WERI-Rb-1 (cell line): Measurements from ENCODE around the gene EDA2R.

Experiments
- DNase-seq: peaks from one replicate; pipeline ENCODE4 v3.0.0-alpha.2; 2020
- H3K27ac ChIP-seq: fragments of 250-450 bp; sonication (Bioruptor Pico); 2 replicates; pipeline ENCODE4 v1.5.1; 2020; ENCODE audit warnings: mild to moderate bottlenecking, moderate library complexity
- H3K27me3 ChIP-seq: fragments of 250-450 bp; sonication (Bioruptor Pico); 2 replicates; pipeline ENCODE4 v1.5.1; 2021; ENCODE audit warnings: mild to moderate bottlenecking, low read depth, moderate library complexity; ENCODE audit not compliant: insufficient read depth, severe bottlenecking
- H3K36me3 ChIP-seq: fragments of 250-450 bp; sonication (Bioruptor Pico); 2 replicates; pipeline ENCODE4 v1.5.1; 2020; ENCODE audit warnings: mild to moderate bottlenecking, moderate library complexity
- H3K4me3 ChIP-seq: 2 replicates; pipeline ENCODE4 v1.5.1; 2011; ENCODE audit warnings: low read depth, mild to moderate bottlenecking, control low read depth, low read length
- H3K9me3 ChIP-seq: fragments of 250-450 bp; sonication (Bioruptor Pico); 2 replicates; pipeline ENCODE4 v1.5.1; 2021; ENCODE audit warnings: mild to moderate bottlenecking, moderate library complexity; ENCODE audit not compliant: severe bottlenecking
- TF ChIP-seq, protein P1 (sequence below): IDR thresholded peaks from 2 replicates; pipeline ENCODE4 v1.5.1; 2011; ENCODE audit warnings: low read depth, mild to moderate bottlenecking, control low read depth, inconsistent platforms, low read length

EDA2R gene, protein sequence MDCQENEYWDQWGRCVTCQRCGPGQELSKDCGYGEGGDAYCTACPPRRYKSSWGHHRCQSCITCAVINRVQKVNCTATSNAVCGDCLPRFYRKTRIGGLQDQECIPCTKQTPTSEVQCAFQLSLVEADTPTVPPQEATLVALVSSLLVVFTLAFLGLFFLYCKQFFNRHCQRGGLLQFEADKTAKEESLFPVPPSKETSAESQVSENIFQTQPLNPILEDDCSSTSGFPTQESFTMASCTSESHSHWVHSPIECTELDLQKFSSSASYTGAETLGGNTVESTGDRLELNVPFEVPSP

DNA sequence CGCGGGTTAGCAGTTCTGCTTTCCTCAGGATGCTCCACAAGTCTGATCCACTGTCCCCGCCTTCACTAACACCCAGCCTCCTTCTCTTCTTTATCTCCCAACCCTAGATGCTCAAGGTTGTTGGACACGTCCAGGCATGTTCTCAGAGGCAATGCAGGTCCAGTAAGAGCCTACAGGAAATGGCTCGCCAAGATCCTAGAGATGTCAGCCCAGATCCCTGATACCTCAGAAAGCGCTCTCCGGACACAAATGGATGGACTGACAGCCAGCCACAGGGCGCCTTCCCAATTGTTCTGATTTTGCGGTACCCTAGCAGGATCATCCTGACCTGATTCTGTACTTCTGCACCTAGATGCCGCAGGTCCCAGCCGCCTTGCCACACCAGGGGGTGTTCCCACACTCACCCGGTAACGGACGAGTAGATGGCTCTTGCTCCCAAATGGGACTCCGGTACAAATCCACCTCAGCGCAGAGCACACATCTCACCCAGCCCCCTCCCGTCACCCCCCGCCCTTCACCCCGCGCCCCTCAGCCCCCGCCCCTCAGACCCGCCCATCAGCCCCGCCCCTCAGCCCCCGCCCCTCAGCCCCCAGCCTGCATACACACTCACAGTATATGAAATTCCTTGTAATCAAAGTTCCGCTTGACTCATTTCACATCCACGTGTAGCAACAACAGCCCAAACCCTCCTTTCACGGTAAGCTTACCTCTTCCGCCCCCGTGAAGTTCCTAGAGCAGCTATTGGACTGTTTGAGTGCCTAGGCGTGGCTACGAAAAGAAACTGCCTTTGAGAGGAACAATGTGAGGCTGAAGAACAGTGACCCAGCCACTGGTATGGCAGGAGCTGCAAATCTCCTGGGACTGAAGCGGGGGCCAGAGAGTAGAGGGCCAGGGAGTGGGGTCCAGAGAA is at the start of gene EDA2R:
TSS of gene EDA2R (minus strand) at position 488 of the 910 bp plus-strand sequence. CDS start 23,058 bp downstream, outside the sequence.
- Histone ChIP-seq H3K9me3 (no peaks in the 10 kb centered on the region), H3K27me3 (no peaks in the 10 kb centered on the region), H3K27ac (peak within 1 kb of the TSS; percentile 87), H3K36me3 (no peaks in the 10 kb centered on the region), H3K4me3 (peak within 1 kb of the TSS; percentile 68)
- TF ChIP-seq, protein P1, sequence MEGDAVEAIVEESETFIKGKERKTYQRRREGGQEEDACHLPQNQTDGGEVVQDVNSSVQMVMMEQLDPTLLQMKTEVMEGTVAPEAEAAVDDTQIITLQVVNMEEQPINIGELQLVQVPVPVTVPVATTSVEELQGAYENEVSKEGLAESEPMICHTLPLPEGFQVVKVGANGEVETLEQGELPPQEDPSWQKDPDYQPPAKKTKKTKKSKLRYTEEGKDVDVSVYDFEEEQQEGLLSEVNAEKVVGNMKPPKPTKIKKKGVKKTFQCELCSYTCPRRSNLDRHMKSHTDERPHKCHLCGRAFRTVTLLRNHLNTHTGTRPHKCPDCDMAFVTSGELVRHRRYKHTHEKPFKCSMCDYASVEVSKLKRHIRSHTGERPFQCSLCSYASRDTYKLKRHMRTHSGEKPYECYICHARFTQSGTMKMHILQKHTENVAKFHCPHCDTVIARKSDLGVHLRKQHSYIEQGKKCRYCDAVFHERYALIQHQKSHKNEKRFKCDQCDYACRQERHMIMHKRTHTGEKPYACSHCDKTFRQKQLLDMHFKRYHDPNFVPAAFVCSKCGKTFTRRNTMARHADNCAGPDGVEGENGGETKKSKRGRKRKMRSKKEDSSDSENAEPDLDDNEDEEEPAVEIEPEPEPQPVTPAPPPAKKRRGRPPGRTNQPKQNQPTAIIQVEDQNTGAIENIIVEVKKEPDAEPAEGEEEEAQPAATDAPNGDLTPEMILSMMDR, result no peak
- peak; percentile 62 for DNase-seq

DNA sequence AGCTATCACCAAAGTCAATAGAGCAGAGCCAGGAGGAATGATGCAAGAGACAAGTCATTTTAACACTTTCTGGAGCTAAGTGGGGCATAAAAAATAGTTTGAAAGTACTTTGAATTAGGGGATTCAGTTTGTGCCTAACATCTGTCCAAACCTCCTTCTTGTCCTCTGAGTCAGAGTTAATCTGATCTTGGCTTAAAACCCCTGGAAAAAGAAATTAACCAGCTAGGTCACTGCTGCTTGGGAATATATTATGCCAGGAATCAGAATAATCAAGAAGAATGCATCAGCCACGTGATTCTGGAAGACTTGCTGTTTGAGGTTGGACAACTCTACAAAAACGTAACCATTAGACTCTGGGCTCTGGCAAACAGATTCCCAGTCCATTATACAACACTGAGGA is 45.3 kb upstream of the EDA2R start:
- H3K9me3 ChIP-seq, result no peaks in the 10 kb centered on the region
- H3K27me3 ChIP-seq, result peaks cover 6% of the 10 kb centered on the region
- no peak overlapping the region for H3K27ac ChIP-seq
- TF ChIP-seq, protein P1, result no peak
- no peak for DNase-seq
- H3K4me3 ChIP-seq, result no peak overlapping the region
- H3K36me3 ChIP-seq, result no peaks in the 10 kb centered on the region

DNA sequence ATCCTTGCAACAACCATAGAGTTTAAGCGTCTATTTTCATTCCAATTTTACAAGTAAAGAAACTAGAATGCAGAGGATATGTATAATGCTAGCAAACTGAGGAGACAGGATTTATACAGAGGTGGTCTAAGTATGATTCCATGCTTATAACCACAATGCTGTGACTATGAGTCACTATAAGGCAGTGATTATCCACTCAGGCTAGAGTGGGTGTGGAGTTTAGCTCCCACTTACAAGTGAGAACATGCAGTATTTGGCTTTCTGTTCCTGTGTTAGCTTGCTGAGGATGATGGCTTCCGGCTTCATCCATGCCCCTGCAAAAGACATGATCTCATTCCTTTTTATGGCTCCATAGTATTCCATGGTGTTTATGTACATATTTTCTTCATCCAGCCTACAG is 41.6 kb upstream of the EDA2R start:
- H3K4me3 ChIP-seq, result no peak overlapping the region
- TF ChIP-seq, protein P1, result no peak
- no peak overlapping the region for H3K27ac ChIP-seq
- no peaks in the 10 kb centered on the region for H3K9me3 ChIP-seq
- peaks cover 8% of the 10 kb centered on the region for H3K27me3 ChIP-seq
- H3K36me3 ChIP-seq, result no peaks in the 10 kb centered on the region
- DNase-seq, result no peak

DNA sequence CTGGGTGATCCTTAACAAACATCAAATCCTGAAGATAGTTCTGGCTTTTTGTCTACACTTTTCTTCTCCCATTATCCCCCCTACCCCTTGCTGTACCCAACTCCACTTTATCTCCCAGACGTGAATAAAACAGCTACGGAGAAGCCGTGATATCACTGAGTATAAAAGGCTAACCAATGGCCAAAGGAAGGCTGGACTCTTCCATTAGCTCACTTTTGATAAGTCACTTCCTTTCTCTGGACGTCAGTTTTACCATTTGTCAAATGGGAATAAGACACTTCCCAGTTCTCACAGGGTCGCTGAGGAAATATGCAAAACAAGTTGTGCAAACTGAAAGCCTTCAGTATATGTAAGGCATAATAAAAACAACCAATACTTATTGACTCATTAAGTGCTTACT is 38.6 kb upstream of the EDA2R start:
- Histone ChIP-seq H3K27me3 (peaks cover 13% of the 10 kb centered on the region), H3K27ac (no peak overlapping the region)

DNA sequence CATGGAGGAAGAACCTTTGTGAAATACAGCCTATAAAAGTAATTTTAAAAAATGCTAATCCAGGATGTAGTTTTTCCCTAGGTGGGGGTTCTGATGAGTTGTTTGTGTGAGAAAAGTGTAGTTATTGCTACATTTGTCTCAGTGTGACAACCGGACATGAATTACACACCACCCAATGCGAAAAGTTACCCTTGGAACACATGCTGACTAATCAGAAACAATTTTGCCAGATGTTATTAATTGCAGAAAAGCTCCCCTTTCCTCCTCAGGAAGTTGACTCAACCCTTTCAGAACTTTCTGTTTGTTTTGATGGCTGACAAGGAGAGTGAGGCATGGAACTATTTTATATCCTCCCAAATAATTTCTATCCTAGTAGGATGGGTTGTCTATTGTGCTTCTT is 38.1 kb upstream of the EDA2R start:
- no peaks in the 10 kb centered on the region for H3K9me3 ChIP-seq
- no peak overlapping the region for H3K4me3 ChIP-seq
- H3K27ac ChIP-seq, result no peak overlapping the region
- no peak for DNase-seq
- H3K36me3 ChIP-seq, result no peaks in the 10 kb centered on the region
- H3K27me3 ChIP-seq, result peaks cover 13% of the 10 kb centered on the region
- TF ChIP-seq, protein P1, result no peak

More for the DNA sequence above, 38.6 kb upstream of the EDA2R start:
- H3K9me3 ChIP-seq, result no peaks in the 10 kb centered on the region
- TF ChIP-seq, protein P1, result no peak
- no peak for DNase-seq
- H3K36me3 ChIP-seq, result no peaks in the 10 kb centered on the region
- no peak overlapping the region for H3K4me3 ChIP-seq
